ENCODE data around the gene IGFBP5. TPM values are rescaled to one million over a fixed set of nuclear protein-coding genes. Genes with fewer than 3 reads are reported as not detected.

IGFBP5 gene
- total and polyA plus RNA-seq, 2 of the 8 experiments (the other 6 are each of a cell fraction or from before 2014, with no cell fraction given) = 2.2 to 2.5 TPM

- TF ChIP-seq SIN3A (conservative IDR thresholded peaks at IDR 0.05 in 1 of 2, IDR thresholded peaks at IDR 0.05 in 1 of 2; ENCODE audit: low read depth in 1 of 2, low read length in 2 of 2) = 0 out of 4 replicates have a peak, but pooled peaks of 1 of the 2 experiments have one; percentile 20
- TF ChIP-seq TAF1 (IDR thresholded peaks at IDR 0.05; ENCODE audit: low read depth, low read length) = peak; percentile 77
- TF ChIP-seq BCL11A (IDR thresholded peaks at IDR 0.05; ENCODE audit: low read depth in 2 of 2, low read length in 2 of 2) = no peak
- 0 out of 4 replicates have a peak, but pooled peaks of 1 of the 2 experiments have one; percentile 51 for TF ChIP-seq HDAC2 (IDR thresholded peaks at IDR 0.05; ENCODE audit: borderline replicate concordance in 1 of 2, low read depth in 2 of 2, low read length in 2 of 2)
- no peak for TF ChIP-seq RXRA (IDR thresholded peaks at IDR 0.05; ENCODE audit: insufficient read depth, low read depth, low read length)
- no peak for TF ChIP-seq CEBPB (IDR thresholded peaks at IDR 0.05; ENCODE audit: low read depth, low read length)
- peak; percentile 83 for TF ChIP-seq TBP (IDR thresholded peaks at IDR 0.05; ENCODE audit: low read depth, low read length)
- peak; percentile 94 for TF ChIP-seq TEAD4 (IDR thresholded peaks at IDR 0.05; ENCODE audit: low read depth, low read length)
- no peak for TF ChIP-seq NANOG (IDR thresholded peaks at IDR 0.05; ENCODE audit: insufficient read depth, low read depth, low read length, poor library complexity, severe bottlenecking)
- TF ChIP-seq, protein P1, sequence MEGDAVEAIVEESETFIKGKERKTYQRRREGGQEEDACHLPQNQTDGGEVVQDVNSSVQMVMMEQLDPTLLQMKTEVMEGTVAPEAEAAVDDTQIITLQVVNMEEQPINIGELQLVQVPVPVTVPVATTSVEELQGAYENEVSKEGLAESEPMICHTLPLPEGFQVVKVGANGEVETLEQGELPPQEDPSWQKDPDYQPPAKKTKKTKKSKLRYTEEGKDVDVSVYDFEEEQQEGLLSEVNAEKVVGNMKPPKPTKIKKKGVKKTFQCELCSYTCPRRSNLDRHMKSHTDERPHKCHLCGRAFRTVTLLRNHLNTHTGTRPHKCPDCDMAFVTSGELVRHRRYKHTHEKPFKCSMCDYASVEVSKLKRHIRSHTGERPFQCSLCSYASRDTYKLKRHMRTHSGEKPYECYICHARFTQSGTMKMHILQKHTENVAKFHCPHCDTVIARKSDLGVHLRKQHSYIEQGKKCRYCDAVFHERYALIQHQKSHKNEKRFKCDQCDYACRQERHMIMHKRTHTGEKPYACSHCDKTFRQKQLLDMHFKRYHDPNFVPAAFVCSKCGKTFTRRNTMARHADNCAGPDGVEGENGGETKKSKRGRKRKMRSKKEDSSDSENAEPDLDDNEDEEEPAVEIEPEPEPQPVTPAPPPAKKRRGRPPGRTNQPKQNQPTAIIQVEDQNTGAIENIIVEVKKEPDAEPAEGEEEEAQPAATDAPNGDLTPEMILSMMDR (IDR thresholded peaks at IDR 0.05; ENCODE audit: control extremely low read depth in 1 of 3, insufficient read depth in 1 of 3, low read depth in 1 of 3, low read length in 3 of 3) = peak; percentile 32 to 51 (median 46)
- TF ChIP-seq RAD21 (IDR thresholded peaks at IDR 0.05 in 1 of 2, conservative IDR thresholded peaks at IDR 0.05 in 1 of 2; ENCODE audit: low read depth in 2 of 2, low read length in 2 of 2) = peak; percentile 15 to 23; a peak in 3 of 4 replicates
- TF ChIP-seq KDM1A (IDR thresholded peaks at IDR 0.05; ENCODE audit: borderline replicate concordance, low read length) = no peak
- no peak for TF ChIP-seq SAP30 (IDR thresholded peaks at IDR 0.05; ENCODE audit: insufficient read depth, insufficient replicate concordance, low read length)
Observed at GRCh38 chr2:216695401-216695821, at the start of gene IGFBP5 (continued).

All from H1 (cell line).